ENCODE data around the gene FARSB.

The FARSB gene

DNA sequence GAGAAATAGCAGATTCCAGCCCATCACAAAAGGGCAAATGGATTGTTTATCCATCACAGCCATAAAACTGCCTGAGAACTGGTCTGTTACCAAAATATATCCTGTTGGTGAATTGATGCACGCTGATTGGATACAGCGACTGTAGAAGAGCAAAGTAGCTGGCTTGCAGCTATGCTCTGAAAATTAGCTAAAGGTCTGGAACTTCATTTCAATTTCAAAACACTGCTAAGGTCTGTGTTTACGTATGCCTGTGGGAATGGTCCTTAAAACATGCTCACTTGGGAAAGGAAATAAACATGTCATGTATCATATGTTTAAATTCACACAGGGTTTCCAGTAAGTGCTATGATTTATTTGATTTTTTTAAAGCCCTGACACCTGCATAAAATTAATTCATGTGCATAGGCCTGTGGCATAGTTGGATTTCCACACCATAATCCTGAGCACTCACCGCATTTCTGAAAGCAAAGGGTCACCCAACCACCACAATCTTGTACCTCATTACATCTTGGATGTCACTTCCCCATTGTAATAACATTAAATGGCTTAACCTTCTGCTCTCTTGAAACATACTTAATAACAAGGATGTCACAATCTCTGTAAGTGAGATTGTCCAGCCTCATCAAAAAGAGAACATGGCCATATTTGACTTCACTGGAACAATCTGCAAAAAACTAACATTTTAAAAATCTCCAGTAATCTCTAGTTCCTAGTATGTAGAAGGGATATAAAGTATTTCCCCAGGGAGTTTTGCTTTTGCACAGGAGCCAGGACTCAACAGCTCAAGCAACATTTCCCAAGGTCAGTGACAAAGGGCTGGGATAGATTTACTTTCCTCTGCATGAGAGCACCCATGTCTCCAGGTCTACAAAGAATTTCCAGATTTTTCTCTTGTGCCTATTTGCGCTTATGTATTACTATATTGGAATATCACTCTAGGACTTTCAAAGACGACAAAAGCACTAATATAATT is 109.8 kb downstream of the FARSB start:
- TF ChIP-seq, protein P1, sequence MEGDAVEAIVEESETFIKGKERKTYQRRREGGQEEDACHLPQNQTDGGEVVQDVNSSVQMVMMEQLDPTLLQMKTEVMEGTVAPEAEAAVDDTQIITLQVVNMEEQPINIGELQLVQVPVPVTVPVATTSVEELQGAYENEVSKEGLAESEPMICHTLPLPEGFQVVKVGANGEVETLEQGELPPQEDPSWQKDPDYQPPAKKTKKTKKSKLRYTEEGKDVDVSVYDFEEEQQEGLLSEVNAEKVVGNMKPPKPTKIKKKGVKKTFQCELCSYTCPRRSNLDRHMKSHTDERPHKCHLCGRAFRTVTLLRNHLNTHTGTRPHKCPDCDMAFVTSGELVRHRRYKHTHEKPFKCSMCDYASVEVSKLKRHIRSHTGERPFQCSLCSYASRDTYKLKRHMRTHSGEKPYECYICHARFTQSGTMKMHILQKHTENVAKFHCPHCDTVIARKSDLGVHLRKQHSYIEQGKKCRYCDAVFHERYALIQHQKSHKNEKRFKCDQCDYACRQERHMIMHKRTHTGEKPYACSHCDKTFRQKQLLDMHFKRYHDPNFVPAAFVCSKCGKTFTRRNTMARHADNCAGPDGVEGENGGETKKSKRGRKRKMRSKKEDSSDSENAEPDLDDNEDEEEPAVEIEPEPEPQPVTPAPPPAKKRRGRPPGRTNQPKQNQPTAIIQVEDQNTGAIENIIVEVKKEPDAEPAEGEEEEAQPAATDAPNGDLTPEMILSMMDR (IDR thresholded peaks at IDR 0.05): no peak

DNA sequence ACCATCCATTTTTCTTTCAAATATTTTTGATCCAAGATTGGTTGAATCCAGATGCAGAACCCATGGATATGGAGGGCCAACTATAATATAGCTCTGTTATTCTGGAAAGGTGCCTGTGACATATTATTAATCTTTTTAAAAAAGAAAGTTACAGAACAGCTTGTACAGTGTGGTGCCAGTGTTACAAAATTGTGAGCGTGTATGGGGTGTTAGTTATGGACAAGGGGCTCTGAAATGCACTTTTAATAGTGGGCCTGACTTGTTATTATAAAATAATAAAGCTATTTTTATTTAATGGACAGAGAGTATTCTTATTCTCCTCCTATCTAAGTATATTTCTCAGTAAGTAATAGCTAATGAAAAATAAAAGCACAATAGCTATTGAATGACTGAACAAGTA is 111.2 kb downstream of the FARSB start:
- TF ChIP-seq, protein P1 (IDR thresholded peaks at IDR 0.05): no peak

DNA sequence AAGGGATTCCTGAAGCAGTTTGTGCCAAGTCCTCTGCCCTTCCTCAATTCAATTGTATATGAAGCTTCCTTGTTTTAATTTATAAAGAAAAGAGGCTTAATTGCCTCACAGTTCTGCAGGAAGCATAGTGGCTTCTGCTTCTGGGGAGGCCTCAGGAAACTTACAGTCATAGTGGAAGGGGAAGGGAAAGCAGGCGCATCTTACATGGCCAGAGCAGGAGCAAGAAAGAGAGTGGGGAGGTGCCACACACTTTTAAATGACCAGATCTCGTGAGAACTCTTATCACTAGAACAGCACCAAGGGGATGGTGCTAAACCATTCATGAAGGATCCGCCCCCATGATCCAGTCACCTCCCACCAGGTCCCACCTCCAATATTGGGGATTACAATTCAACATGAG is 117.4 kb downstream of the FARSB start:
- TF ChIP-seq, protein P1 (IDR thresholded peaks at IDR 0.05): no peak

DNA sequence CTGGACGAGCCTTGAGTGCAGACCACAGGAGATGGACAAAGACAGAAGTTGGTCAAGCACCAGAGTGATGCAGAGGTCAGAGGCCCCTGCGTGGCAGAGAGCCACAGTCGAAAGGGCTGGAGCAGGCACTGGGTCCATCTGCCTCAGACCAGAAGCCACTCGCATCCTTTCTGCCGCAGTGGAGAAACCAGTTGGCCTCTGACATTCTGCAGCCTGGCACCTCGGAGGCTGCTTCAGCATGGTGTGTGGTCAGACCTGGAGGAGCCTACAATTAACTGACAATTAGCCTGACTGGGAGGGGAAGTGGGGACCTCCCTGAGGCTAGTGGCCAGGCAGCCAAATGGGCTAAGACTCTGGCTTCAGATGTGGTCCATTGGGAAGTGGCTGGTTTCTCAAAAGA is 120.4 kb downstream of the FARSB start:
- TF ChIP-seq, protein P1 (IDR thresholded peaks at IDR 0.05): no peak

DNA sequence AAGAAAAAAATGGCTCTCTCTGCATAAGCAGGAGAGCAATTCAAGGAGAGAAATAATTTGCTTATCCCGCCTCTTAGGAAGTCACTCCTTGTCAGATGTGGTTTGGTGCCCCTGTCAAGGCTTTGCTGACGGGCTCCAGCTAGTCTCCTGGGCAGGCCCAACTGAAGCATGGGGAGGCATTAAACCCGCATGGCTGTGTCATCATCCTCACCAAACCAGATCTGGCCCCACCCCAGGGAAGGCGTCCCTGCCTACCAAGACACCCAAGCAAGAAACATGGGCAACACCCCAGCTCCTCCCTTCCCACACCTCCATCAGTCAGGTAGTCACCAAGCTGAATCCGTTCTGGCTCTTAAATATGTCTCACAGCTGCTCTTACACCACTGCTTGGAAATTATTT is 123.6 kb downstream of the FARSB start:
- TF ChIP-seq, protein P1 (IDR thresholded peaks at IDR 0.05): no peak

DNA sequence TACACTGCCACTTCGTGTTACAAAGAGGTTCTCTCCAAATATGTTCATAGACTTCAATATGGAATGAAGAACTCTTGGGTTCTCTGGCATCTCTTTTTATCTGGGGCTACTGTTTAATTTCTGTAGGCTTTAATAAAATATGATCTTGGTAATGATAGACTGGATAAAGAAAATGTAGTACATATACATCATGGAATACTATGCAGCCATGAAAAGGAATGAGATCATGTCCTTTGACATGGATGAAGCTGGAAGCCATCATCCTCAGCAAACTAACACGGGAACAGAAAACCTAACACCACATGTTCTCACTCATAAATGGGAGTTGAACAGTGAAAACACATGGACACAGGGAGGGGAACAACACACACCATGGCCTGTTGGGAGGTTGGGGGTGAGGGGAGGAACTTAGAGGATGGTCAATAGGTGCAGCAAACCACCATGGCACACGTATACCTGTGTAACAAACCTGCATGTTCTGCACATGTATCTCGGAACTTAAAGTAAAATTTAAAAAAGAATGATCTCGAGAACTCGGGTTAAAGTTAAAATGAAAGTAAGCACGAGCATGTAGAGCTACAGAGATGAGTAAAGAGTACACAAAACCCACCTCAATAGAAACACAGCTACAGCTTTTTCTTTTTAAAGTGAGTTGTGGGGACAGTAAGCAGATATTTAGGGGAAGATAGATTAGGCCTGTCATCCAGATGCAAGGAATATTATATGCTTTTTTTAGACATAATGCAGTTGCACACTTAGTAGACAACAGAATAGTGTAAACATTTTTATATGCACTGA is 129.2 kb downstream of the FARSB start:
- TF ChIP-seq, protein P1 (IDR thresholded peaks at IDR 0.05): no peak

DNA sequence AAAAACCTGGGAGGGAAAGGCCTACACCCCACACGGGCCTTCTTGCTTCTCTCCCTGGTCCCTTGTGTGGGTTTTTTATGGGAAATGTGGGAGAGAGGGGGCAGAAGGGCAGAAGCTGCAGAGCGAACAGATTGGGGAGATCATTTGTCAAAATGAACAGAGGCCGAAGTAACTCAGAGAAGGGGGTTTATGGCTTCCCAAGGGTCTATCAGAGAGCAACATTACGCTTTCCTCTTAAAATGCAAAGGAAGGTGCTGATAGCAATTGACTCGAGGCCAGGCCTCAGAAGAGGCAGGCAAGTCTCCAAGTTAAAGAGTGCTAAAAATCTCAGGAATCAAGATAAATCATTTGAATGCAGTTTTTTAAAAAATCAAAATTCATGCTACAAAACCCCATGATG is 130.1 kb downstream of the FARSB start:
- TF ChIP-seq, protein P1 (IDR thresholded peaks at IDR 0.05): no peak

Data from LNCAP (cell line).